HEK293 (cell line): ENCODE measurements around the gene SH2B3.
A peak's percentile ranks its signal among the peaks of the same experiment; 100 is the strongest.

Experiments
- BCL11A ChIP-seq: fragments of 450-650 bp; formaldehyde crosslinking; IDR thresholded peaks from 2 replicates; pipeline ENCODE4 v1.5.1; 2016; ENCODE audit warnings: low read depth, missing biosample characterization, missing genetic modification characterization
- BCL11B ChIP-seq: fragments of 450-650 bp; formaldehyde crosslinking; IDR thresholded peaks from 2 replicates; pipeline ENCODE4 v1.5.1; 2016; ENCODE audit warnings: low read depth, missing biosample characterization, missing genetic modification characterization
- EGR2 ChIP-seq: fragments of 450-650 bp; formaldehyde crosslinking; IDR thresholded peaks from 2 replicates; pipeline ENCODE4 v1.5.1; 2016; ENCODE audit warnings: low read depth, missing biosample characterization, missing genetic modification characterization
- KLF1 ChIP-seq: fragments of 450-650 bp; formaldehyde crosslinking; IDR thresholded peaks from 2 replicates; pipeline ENCODE4 v1.5.1; 2016; ENCODE audit warnings: missing biosample characterization, missing genetic modification characterization
- KLF7 ChIP-seq: fragments of 450-650 bp; formaldehyde crosslinking; IDR thresholded peaks from 2 replicates; pipeline ENCODE4 v1.5.1; 2016; ENCODE audit warnings: missing biosample characterization, missing genetic modification characterization, borderline replicate concordance
- MZF1 ChIP-seq: fragments of 450-650 bp; formaldehyde crosslinking; IDR thresholded peaks from 2 replicates; pipeline ENCODE4 v1.5.1; 2017; ENCODE audit warnings: missing biosample characterization, missing genetic modification characterization, borderline replicate concordance
- REPIN1 ChIP-seq: fragments of 450-650 bp; formaldehyde crosslinking; IDR thresholded peaks from 2 replicates; pipeline ENCODE4 v1.5.1; 2017; ENCODE audit warnings: missing biosample characterization, missing genetic modification characterization, low read depth
- SP2 ChIP-seq: fragments of 450-650 bp; formaldehyde crosslinking; IDR thresholded peaks from 2 replicates; pipeline ENCODE4 v1.5.1; 2016; ENCODE audit warnings: missing biosample characterization, missing genetic modification characterization
- SP7 ChIP-seq: fragments of 450-650 bp; formaldehyde crosslinking; IDR thresholded peaks from 2 replicates; pipeline ENCODE4 v1.5.1; 2016; ENCODE audit warnings: missing biosample characterization, missing genetic modification characterization
- ZBTB8A ChIP-seq: fragments of 450-650 bp; formaldehyde crosslinking; IDR thresholded peaks from 2 replicates; pipeline ENCODE4 v1.5.1; 2016; ENCODE audit warnings: missing biosample characterization, missing genetic modification characterization
- ZNF121 ChIP-seq: fragments of 450-650 bp; formaldehyde crosslinking; IDR thresholded peaks from 2 replicates; pipeline ENCODE4 v1.5.1; 2016; ENCODE audit warnings: missing biosample characterization, missing genetic modification characterization
- ZNF132 ChIP-seq: fragments of 450-650 bp; formaldehyde crosslinking; IDR thresholded peaks from 2 replicates; pipeline ENCODE4 v1.5.1; 2017; ENCODE audit warnings: missing biosample characterization, missing genetic modification characterization, borderline replicate concordance
- ZNF24 ChIP-seq: fragments of 450-650 bp; formaldehyde crosslinking; IDR thresholded peaks from 2 replicates; pipeline ENCODE4 v1.5.1; 2016; ENCODE audit warnings: missing biosample characterization, missing genetic modification characterization
- ZNF302 ChIP-seq: fragments of 450-650 bp; formaldehyde crosslinking; IDR thresholded peaks from 2 replicates; pipeline ENCODE4 v1.5.1; 2016; ENCODE audit warnings: missing biosample characterization, missing genetic modification characterization, low read depth
- ZNF354C ChIP-seq: fragments of 450-650 bp; formaldehyde crosslinking; IDR thresholded peaks from 2 replicates; pipeline ENCODE4 v1.5.1; 2016; ENCODE audit warnings: missing biosample characterization, missing genetic modification characterization, low read depth, borderline replicate concordance
- ZNF558 ChIP-seq: fragments of 450-650 bp; formaldehyde crosslinking; IDR thresholded peaks from 2 replicates; pipeline ENCODE4 v1.5.1; 2016; ENCODE audit warnings: missing biosample characterization, missing genetic modification characterization
- ZNF624 ChIP-seq: fragments of 450-650 bp; formaldehyde crosslinking; IDR thresholded peaks from 2 replicates; pipeline ENCODE4 v1.5.1; 2017; ENCODE audit warnings: missing biosample characterization, missing genetic modification characterization
- ZNF626 ChIP-seq: fragments of 450-650 bp; sonication (Bioruptor Pico); formaldehyde crosslinking; IDR thresholded peaks from 2 replicates; pipeline ENCODE4 v1.5.1; 2018; ENCODE audit warnings: missing biosample characterization, missing genetic modification characterization, inconsistent platforms
- ZNF785 ChIP-seq: fragments of 450-650 bp; formaldehyde crosslinking; IDR thresholded peaks from 2 replicates; pipeline ENCODE4 v1.5.1; 2016; ENCODE audit warnings: missing biosample characterization, missing genetic modification characterization
- ZNF791 ChIP-seq: fragments of 450-650 bp; formaldehyde crosslinking; IDR thresholded peaks from 2 replicates; pipeline ENCODE4 v1.5.1; 2016; ENCODE audit warnings: missing biosample characterization, missing genetic modification characterization
- ZSCAN16 ChIP-seq: fragments of 450-650 bp; formaldehyde crosslinking; IDR thresholded peaks from 2 replicates; pipeline ENCODE4 v1.5.1; 2016; ENCODE audit warnings: missing biosample characterization, missing genetic modification characterization
- TF ChIP-seq, protein P1 (sequence below): fragments of 450-650 bp; IDR thresholded peaks from 2 replicates; pipeline ENCODE4 v1.5.1; 2018; ENCODE audit warnings: missing biosample characterization, missing genetic modification characterization
- TF ChIP-seq, protein P2 (sequence below): fragments of 450-650 bp; formaldehyde crosslinking; IDR thresholded peaks from 2 replicates; pipeline ENCODE4 v1.5.1; 2017; ENCODE audit warnings: missing biosample characterization, mild to moderate bottlenecking, missing genetic modification characterization, moderate library complexity
- TF ChIP-seq, protein P3 (sequence below): fragments of 450-650 bp; formaldehyde crosslinking; IDR thresholded peaks from 2 replicates; pipeline ENCODE4 v1.5.1; 2016; ENCODE audit warnings: missing biosample characterization, missing genetic modification characterization, low read depth
- TF ChIP-seq, protein P4 (sequence below): fragments of 450-650 bp; formaldehyde crosslinking; IDR thresholded peaks from 2 replicates; pipeline ENCODE4 v1.5.1; 2016; ENCODE audit warnings: missing biosample characterization, missing genetic modification characterization
- TF ChIP-seq, protein P5 (sequence below): fragments of 450-650 bp; formaldehyde crosslinking; IDR thresholded peaks from 2 replicates; pipeline ENCODE4 v1.5.1; 2016; ENCODE audit warnings: missing biosample characterization, missing genetic modification characterization
- TF ChIP-seq, protein P6 (sequence below): fragments of 450-650 bp; formaldehyde crosslinking; IDR thresholded peaks from 2 replicates; pipeline ENCODE4 v1.5.1; 2016; ENCODE audit warnings: missing biosample characterization, missing genetic modification characterization, borderline replicate concordance

Gene SH2B3

DNA sequence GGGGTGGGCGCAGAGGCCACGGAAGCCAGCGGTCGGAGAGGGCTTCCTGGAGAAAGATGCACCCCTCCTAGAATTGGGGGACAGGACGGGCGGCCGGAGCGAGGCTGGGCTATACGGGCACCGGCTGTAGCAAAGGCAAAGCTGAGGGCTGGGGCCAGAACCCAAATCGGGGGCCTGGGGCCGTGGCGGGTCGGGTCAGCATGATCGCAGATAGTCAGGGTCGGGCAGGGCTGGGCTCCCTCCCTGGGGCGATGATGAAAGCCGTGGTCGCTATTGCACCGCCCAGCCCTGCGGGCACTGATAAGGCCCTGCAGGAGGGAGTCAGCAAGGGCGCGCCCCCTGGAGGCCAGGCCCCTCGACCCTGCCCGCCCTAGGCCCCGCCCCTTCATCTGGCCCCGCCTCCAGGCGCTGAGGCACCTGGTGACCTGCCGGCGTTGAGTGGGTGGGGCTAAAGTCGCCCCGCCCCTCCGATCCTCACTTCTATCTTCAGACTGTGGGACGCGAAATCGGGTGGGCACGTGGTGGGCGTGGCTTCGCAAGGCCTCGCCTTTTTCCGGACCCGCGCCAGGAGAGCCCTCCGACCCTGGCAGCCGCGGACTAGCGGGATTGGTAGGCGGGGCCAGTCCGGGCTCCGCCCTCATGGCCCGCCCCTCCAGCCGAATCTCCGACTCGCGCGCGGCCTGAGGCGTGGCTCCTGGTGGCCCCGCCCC lies 419 bp upstream of the SH2B3 start (continued):
- TF ChIP-seq, protein P1, sequence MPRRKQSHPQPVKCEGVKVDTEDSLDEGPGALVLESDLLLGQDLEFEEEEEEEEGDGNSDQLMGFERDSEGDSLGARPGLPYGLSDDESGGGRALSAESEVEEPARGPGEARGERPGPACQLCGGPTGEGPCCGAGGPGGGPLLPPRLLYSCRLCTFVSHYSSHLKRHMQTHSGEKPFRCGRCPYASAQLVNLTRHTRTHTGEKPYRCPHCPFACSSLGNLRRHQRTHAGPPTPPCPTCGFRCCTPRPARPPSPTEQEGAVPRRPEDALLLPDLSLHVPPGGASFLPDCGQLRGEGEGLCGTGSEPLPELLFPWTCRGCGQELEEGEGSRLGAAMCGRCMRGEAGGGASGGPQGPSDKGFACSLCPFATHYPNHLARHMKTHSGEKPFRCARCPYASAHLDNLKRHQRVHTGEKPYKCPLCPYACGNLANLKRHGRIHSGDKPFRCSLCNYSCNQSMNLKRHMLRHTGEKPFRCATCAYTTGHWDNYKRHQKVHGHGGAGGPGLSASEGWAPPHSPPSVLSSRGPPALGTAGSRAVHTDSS (tag by site-specific recombination): no peak
- TF ChIP-seq, protein P2, sequence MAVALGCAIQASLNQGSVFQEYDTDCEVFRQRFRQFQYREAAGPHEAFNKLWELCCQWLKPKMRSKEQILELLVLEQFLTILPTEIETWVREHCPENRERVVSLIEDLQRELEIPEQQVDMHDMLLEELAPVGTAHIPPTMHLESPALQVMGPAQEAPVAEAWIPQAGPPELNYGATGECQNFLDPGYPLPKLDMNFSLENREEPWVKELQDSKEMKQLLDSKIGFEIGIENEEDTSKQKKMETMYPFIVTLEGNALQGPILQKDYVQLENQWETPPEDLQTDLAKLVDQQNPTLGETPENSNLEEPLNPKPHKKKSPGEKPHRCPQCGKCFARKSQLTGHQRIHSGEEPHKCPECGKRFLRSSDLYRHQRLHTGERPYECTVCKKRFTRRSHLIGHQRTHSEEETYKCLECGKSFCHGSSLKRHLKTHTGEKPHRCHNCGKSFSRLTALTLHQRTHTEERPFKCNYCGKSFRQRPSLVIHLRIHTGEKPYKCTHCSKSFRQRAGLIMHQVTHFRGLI (tag by site-specific recombination): peak; percentile 67
- TF ChIP-seq REPIN1 (no peak), ZNF626 (tag by site-specific recombination) (no peak), KLF1 (tag by site-specific recombination) (peak; percentile 99), SP7 (tag by site-specific recombination) (peak; percentile 92), ZNF624 (no peak), BCL11B (peak; percentile 92), EGR2 (tag by site-specific recombination) (no peak), ZNF558 (tag by site-specific recombination) (no peak), KLF7 (tag by site-specific recombination) (peak; percentile 99), ZNF132 (tag by site-specific recombination) (no peak), ZNF785 (tag by site-specific recombination) (0 out of 2 replicates have a peak, but pooled peaks have one; percentile 25), ZBTB8A (tag by site-specific recombination) (peak; percentile 88), BCL11A (tag by site-specific recombination) (peak; percentile 95; the same call in 1 of the 2 replicates), ZNF791 (tag by site-specific recombination) (no peak), ZNF24 (tag by site-specific recombination) (peak; percentile 80), ZNF121 (tag by site-specific recombination) (no peak), ZSCAN16 (no peak), MZF1 (tag by site-specific recombination) (no peak; the same call in 1 of the 2 replicates), ZNF302 (tag by site-specific recombination) (no peak), SP2 (tag by site-specific recombination) (peak; percentile 95), ZNF354C (tag by site-specific recombination) (no peak)
- TF ChIP-seq, protein P3, sequence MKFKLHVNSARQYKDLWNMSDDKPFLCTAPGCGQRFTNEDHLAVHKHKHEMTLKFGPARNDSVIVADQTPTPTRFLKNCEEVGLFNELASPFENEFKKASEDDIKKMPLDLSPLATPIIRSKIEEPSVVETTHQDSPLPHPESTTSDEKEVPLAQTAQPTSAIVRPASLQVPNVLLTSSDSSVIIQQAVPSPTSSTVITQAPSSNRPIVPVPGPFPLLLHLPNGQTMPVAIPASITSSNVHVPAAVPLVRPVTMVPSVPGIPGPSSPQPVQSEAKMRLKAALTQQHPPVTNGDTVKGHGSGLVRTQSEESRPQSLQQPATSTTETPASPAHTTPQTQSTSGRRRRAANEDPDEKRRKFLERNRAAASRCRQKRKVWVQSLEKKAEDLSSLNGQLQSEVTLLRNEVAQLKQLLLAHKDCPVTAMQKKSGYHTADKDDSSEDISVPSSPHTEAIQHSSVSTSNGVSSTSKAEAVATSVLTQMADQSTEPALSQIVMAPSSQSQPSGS: no peak
- TF ChIP-seq, protein P4, sequence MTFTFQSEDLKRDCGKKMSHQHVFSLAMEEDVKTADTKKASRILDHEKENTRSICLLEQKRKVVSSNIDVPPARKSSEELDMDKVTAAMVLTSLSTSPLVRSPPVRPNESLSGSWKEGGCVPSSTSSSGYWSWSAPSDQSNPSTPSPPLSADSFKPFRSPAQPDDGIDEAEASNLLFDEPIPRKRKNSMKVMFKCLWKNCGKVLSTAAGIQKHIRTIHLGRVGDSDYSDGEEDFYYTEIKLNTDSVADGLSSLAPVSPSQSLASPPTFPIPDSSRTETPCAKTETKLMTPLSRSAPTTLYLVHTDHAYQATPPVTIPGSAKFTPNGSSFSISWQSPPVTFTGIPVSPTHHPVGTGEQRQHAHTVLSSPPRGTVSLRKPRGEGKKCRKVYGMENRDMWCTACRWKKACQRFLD (tag by site-specific recombination): no peak
- TF ChIP-seq, protein P5, sequence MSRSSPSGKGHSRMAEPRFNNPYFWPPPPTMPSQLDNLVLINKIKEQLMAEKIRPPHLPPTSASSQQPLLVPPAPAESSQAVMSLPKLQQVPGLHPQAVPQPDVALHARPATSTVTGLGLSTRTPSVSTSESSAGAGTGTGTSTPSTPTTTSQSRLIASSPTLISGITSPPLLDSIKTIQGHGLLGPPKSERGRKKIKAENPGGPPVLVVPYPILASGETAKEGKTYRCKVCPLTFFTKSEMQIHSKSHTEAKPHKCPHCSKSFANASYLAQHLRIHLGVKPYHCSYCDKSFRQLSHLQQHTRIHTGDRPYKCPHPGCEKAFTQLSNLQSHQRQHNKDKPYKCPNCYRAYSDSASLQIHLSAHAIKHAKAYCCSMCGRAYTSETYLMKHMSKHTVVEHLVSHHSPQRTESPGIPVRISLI (tag by site-specific recombination): no peak
- TF ChIP-seq, protein P6, sequence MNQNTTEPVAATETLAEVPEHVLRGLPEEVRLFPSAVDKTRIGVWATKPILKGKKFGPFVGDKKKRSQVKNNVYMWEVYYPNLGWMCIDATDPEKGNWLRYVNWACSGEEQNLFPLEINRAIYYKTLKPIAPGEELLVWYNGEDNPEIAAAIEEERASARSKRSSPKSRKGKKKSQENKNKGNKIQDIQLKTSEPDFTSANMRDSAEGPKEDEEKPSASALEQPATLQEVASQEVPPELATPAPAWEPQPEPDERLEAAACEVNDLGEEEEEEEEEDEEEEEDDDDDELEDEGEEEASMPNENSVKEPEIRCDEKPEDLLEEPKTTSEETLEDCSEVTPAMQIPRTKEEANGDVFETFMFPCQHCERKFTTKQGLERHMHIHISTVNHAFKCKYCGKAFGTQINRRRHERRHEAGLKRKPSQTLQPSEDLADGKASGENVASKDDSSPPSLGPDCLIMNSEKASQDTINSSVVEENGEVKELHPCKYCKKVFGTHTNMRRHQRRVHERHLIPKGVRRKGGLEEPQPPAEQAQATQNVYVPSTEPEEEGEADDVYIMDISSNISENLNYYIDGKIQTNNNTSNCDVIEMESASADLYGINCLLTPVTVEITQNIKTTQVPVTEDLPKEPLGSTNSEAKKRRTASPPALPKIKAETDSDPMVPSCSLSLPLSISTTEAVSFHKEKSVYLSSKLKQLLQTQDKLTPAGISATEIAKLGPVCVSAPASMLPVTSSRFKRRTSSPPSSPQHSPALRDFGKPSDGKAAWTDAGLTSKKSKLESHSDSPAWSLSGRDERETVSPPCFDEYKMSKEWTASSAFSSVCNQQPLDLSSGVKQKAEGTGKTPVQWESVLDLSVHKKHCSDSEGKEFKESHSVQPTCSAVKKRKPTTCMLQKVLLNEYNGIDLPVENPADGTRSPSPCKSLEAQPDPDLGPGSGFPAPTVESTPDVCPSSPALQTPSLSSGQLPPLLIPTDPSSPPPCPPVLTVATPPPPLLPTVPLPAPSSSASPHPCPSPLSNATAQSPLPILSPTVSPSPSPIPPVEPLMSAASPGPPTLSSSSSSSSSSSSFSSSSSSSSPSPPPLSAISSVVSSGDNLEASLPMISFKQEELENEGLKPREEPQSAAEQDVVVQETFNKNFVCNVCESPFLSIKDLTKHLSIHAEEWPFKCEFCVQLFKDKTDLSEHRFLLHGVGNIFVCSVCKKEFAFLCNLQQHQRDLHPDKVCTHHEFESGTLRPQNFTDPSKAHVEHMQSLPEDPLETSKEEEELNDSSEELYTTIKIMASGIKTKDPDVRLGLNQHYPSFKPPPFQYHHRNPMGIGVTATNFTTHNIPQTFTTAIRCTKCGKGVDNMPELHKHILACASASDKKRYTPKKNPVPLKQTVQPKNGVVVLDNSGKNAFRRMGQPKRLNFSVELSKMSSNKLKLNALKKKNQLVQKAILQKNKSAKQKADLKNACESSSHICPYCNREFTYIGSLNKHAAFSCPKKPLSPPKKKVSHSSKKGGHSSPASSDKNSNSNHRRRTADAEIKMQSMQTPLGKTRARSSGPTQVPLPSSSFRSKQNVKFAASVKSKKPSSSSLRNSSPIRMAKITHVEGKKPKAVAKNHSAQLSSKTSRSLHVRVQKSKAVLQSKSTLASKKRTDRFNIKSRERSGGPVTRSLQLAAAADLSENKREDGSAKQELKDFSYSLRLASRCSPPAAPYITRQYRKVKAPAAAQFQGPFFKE (tag by site-specific recombination): no peak
